HL-60 (cell line): ENCODE measurements around the gene PANK4.

Experiments
- SPI1 ChIP-seq: IDR thresholded peaks from 2 replicates; pipeline ENCODE4 v1.6.1; 2012; ENCODE audit warnings: low read depth, mild to moderate bottlenecking, borderline replicate concordance
- TF ChIP-seq, protein P1 (sequence below): IDR thresholded peaks from one replicate; pipeline ENCODE4 v1.5.1; 2011; ENCODE audit warnings: low read length, control low read depth, inconsistent platforms; ENCODE audit not compliant: insufficient read depth

DNA sequence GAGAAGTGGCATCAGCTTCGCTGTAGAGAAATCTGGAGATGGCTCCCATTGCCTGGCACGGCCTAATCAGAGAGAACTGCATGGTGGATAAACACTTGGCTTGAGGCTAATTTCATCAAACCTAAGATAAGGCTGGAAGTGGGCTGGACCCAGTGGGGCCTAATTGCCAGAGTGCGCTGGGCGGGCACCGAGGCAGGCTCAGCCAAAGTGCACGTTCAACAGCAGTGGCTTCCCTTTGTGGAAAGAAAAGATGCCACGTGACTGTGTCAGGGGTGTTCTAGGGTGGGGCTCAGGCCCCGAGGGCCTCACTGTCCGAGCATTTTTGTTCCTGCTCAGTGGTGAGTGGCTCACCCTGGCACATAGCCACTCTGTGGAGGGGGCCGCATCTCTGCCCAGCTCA, 44.5 kb downstream of the PANK4 start:
- TF ChIP-seq, protein P1, sequence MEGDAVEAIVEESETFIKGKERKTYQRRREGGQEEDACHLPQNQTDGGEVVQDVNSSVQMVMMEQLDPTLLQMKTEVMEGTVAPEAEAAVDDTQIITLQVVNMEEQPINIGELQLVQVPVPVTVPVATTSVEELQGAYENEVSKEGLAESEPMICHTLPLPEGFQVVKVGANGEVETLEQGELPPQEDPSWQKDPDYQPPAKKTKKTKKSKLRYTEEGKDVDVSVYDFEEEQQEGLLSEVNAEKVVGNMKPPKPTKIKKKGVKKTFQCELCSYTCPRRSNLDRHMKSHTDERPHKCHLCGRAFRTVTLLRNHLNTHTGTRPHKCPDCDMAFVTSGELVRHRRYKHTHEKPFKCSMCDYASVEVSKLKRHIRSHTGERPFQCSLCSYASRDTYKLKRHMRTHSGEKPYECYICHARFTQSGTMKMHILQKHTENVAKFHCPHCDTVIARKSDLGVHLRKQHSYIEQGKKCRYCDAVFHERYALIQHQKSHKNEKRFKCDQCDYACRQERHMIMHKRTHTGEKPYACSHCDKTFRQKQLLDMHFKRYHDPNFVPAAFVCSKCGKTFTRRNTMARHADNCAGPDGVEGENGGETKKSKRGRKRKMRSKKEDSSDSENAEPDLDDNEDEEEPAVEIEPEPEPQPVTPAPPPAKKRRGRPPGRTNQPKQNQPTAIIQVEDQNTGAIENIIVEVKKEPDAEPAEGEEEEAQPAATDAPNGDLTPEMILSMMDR = no peak
- no peak for TF ChIP-seq SPI1
